LNCaP clone FGC (cell line): Measurements from ENCODE around the gene UBE4A.
A peak's percentile ranks its signal among the peaks of the same experiment; 100 is the strongest.

ENCODE experiments used
- DNase-seq: peaks from one replicate; pipeline ENCODE4 v3.0.0-alpha.2; 2011; ENCODE audit warnings: low read depth
- H3K4me3 ChIP-seq: 2 replicates; pipeline ENCODE4 v1.5.1; 2011; ENCODE audit warnings: mild to moderate bottlenecking, low read depth, low read length, control low read depth
- CTCF ChIP-seq: IDR thresholded peaks from 2 replicates; pipeline ENCODE4 v1.5.1; 2012; ENCODE audit warnings: mild to moderate bottlenecking; ENCODE audit not compliant: control insufficient read depth, insufficient read depth; ENCODE audit errors: extremely low read depth

UBE4A gene

GRCh38 chr11:118359295-118359958 lies at the start of gene UBE4A:
Gene UBE4A (plus strand): TSS chr11:118359600. CDS start chr11:118365081, 5,481 bp downstream.
- H3K4me3 ChIP-seq = peak within 1 kb of the TSS; percentile 94
- DNase-seq = peak; percentile 81
- no peak for TF ChIP-seq CTCF

GRCh38 chr11:118310271-118310670 lies 49.1 kb upstream of the UBE4A start:
- no peak for DNase-seq
- H3K4me3 ChIP-seq = no peak overlapping the region
- no peak for TF ChIP-seq CTCF

GRCh38 chr11:118310781-118311485 lies 48.5 kb upstream of the UBE4A start:
- no peak for DNase-seq
- no peak overlapping the region for H3K4me3 ChIP-seq
- TF ChIP-seq CTCF = no peak

- no peak for TF ChIP-seq CTCF
- H3K4me3 ChIP-seq = no peak overlapping the region
- DNase-seq = no peak
Observed at GRCh38 chr11:118311518-118311917, 47.9 kb upstream of the UBE4A start.

GRCh38 chr11:118312328-118312727 lies 47.1 kb upstream of the UBE4A start:
- TF ChIP-seq CTCF = no peak
- no peak for DNase-seq
- H3K4me3 ChIP-seq = no peak overlapping the region

GRCh38 chr11:118313242-118313641 lies 46.2 kb upstream of the UBE4A start:
- DNase-seq = no peak
- TF ChIP-seq CTCF = no peak
- no peak overlapping the region for H3K4me3 ChIP-seq
